ENCODE measurements around the gene CTDSP1.

The CTDSP1 gene

GRCh38 chr2:218397820-218398436 lies 1.7 kb upstream of the CTDSP1 start:
- peak; percentile 77 for DNase-seq

GRCh38 chr2:218398437-218399390 lies 954 bp upstream of the CTDSP1 start:
- Histone ChIP-seq H3K4me2 (ENCODE audit: insufficient read depth, low read length) (peak overlapping the region; percentile 67), H3K27ac (ENCODE audit: low read length) (peak overlapping the region; percentile 95), H3K4me3 (ENCODE audit: low read depth in 1 of 2, low read length in 2 of 2) (peak overlapping the region; percentile 46 to 67; a peak in 3 of 4 replicates), H4K20me1 (ENCODE audit: insufficient read depth, low read length) (peaks cover 19% of the 10 kb centered on the region), H2AFZ (ENCODE audit: low read depth, low read length) (peak overlapping the region; percentile 76), H3K36me3 (ENCODE audit: insufficient read depth, low read length) (peaks cover 28% of the 10 kb centered on the region), H3K27me3 (ENCODE audit: insufficient read depth, low read length, poor library complexity) (no peaks in the 10 kb centered on the region), H3K4me1 (ENCODE audit: insufficient read depth, low read length) (peaks cover 57% of the 10 kb centered on the region), H3K79me2 (ENCODE audit: insufficient read depth, low read length) (peaks cover 56% of the 10 kb centered on the region), H3K9me3 (ENCODE audit: insufficient read depth, low read length, severe bottlenecking) (no peaks in the 10 kb centered on the region), H3K9ac (ENCODE audit: low read depth, low read length) (peak overlapping the region; percentile 90)
- ATAC-seq (ENCODE audit: insufficient read depth, low read depth) (peak; percentile 18), DNase-seq (peak; percentile 75)
- TF ChIP-seq EZH2 (IDR thresholded peaks at IDR 0.05; ENCODE audit: borderline replicate concordance, low read depth, low read length, severe bottlenecking), result no peak
- TF ChIP-seq CTCF (IDR thresholded peaks at IDR 0.05; ENCODE audit: borderline replicate concordance, extremely low read depth, low read length, poor library complexity, severe bottlenecking), result no peak

More at GRCh38 chr2:218397820-218398436, 1.7 kb upstream of the CTDSP1 start:
- Histone ChIP-seq H3K9me3 (ENCODE audit: insufficient read depth, low read length, severe bottlenecking) (no peaks in the 10 kb centered on the region), H3K4me1 (ENCODE audit: insufficient read depth, low read length) (peaks cover 57% of the 10 kb centered on the region), H3K4me3 (ENCODE audit: low read depth in 1 of 2, low read length in 2 of 2) (peak overlapping the region; percentile 46 to 67; a peak in 3 of 4 replicates), H3K79me2 (ENCODE audit: insufficient read depth, low read length) (peaks cover 53% of the 10 kb centered on the region), H3K9ac (ENCODE audit: low read depth, low read length) (peak overlapping the region; percentile 90), H3K36me3 (ENCODE audit: insufficient read depth, low read length) (peaks cover 20% of the 10 kb centered on the region), H3K27me3 (ENCODE audit: insufficient read depth, low read length, poor library complexity) (no peaks in the 10 kb centered on the region), H3K27ac (ENCODE audit: low read length) (peak overlapping the region; percentile 95), H3K4me2 (ENCODE audit: insufficient read depth, low read length) (peak overlapping the region; percentile 67), H4K20me1 (ENCODE audit: insufficient read depth, low read length) (peaks cover 15% of the 10 kb centered on the region), H2AFZ (ENCODE audit: low read depth, low read length) (peak overlapping the region; percentile 76)
- TF ChIP-seq EZH2 (IDR thresholded peaks at IDR 0.05; ENCODE audit: borderline replicate concordance, low read depth, low read length, severe bottlenecking) (no peak), CTCF (IDR thresholded peaks at IDR 0.05; ENCODE audit: borderline replicate concordance, extremely low read depth, low read length, poor library complexity, severe bottlenecking) (no peak)
- ATAC-seq (ENCODE audit: insufficient read depth, low read depth), result peak; percentile 12

DNA sequence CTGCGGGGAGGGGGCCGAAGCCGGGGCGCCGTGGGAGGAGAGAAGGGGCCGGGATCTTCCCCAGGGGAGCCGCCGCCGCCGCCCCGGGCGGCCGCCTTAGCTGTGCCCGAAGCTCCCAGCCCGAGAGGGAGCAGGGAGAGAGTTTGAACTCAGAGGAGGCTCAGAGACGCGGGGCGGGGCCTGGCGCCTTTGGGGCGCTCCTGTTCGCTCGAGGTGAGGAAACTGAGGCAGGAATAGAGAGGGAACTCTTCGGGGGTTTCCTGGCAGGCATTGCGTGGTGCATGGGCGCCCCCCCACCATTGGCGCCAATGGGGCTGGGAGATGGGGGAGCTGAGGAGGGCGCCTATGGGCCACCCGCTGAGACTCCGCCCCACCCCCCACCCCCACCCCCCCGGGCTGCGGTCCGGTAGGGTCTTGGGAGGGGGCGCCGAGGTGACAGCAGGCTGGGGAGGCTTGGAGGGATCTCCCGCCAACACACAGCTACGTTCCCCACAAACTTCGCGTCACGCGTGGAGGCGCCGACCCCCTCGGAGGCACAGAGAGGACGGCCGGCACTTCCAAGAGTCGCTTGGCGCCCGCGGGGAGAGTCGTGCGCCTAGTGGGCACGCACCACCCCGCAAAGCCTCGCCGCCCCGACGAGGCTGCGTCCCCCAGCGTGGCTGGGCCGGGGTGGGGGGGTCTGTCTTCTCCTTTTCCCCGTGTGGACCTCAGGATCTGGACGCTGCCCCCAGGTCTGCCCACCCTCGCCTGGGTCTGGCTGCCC lies 680 bp downstream of the CTDSP1 start:
- peak overlapping the region; percentile 75 to 79; a peak in 3 of 4 replicates for H3K4me3 ChIP-seq (ENCODE audit: low read depth in 1 of 2, low read length in 2 of 2)
- peak; percentile 67 for DNase-seq
- H3K27ac ChIP-seq (ENCODE audit: low read length), result peak overlapping the region; percentile 85
- no peaks in the 10 kb centered on the region for H3K27me3 ChIP-seq (ENCODE audit: insufficient read depth, low read length, poor library complexity)
- peak overlapping the region; percentile 90 for H3K9ac ChIP-seq (ENCODE audit: low read depth, low read length)
- peak overlapping the region; percentile 66 for H2AFZ ChIP-seq (ENCODE audit: low read depth, low read length)
- H3K79me2 ChIP-seq (ENCODE audit: insufficient read depth, low read length), result peaks cover 56% of the 10 kb centered on the region
- TF ChIP-seq EZH2 (IDR thresholded peaks at IDR 0.05; ENCODE audit: borderline replicate concordance, low read depth, low read length, severe bottlenecking) (no peak), CTCF (IDR thresholded peaks at IDR 0.05; ENCODE audit: borderline replicate concordance, extremely low read depth, low read length, poor library complexity, severe bottlenecking) (no peak)
- ATAC-seq (ENCODE audit: insufficient read depth, low read depth), result peak; percentile 5; the same call in 2 of the 3 replicates
- peaks cover 71% of the 10 kb centered on the region for H3K4me1 ChIP-seq (ENCODE audit: insufficient read depth, low read length)
- peaks cover 22% of the 10 kb centered on the region for H4K20me1 ChIP-seq (ENCODE audit: insufficient read depth, low read length)
- peaks cover 40% of the 10 kb centered on the region for H3K36me3 ChIP-seq (ENCODE audit: insufficient read depth, low read length)
- peak overlapping the region; percentile 81 for H3K4me2 ChIP-seq (ENCODE audit: insufficient read depth, low read length)
- H3K9me3 ChIP-seq (ENCODE audit: insufficient read depth, low read length, severe bottlenecking), result no peaks in the 10 kb centered on the region

Data from DND-41 (cell line).